IPS-20b (cell line): Measurements from ENCODE around the gene SULT1A1.
"Not testable (repeated sequence)": the region's sequence is repeated elsewhere in the genome, so short reads cannot be mapped to it uniquely, and the experiment has no call there.

Experiments used
- H3K27ac ChIP-seq: one replicate; pipeline ENCODE4 v1.5.1; 2013; ENCODE audit warnings: low read length
- H3K27me3 ChIP-seq: 2 replicates; pipeline ENCODE4 v1.6.1; 2013; ENCODE audit warnings: mild to moderate bottlenecking, low read length, inconsistent platforms; ENCODE audit not compliant: insufficient read depth
- H3K36me3 ChIP-seq: 2 replicates; pipeline ENCODE4 v1.6.1; 2013; ENCODE audit warnings: low read depth, mild to moderate bottlenecking, inconsistent platforms, low read length, moderate library complexity; ENCODE audit not compliant: insufficient read depth
- H3K4me1 ChIP-seq: 2 replicates; pipeline ENCODE4 v1.6.1; 2013; ENCODE audit warnings: mild to moderate bottlenecking, control low read depth, inconsistent platforms, low read length, moderate library complexity; ENCODE audit not compliant: insufficient read depth
- H3K4me3 ChIP-seq: 2 replicates; pipeline ENCODE4 v1.5.1; 2013; ENCODE audit warnings: mild to moderate bottlenecking, low read length, inconsistent platforms
- H3K9ac ChIP-seq: 2 replicates; pipeline ENCODE4 v1.6.1; 2013; ENCODE audit warnings: low read depth, mild to moderate bottlenecking, inconsistent platforms, low read length, moderate library complexity
- H3K9me3 ChIP-seq: 2 replicates; pipeline ENCODE4 v1.6.1; 2013; ENCODE audit warnings: mild to moderate bottlenecking, low read depth, low read length, inconsistent platforms; ENCODE audit not compliant: insufficient read depth

The SULT1A1 gene

GRCh38 chr16:28606291-28607115 lies 3.3 kb downstream of the SULT1A1 start:
- H3K4me3 ChIP-seq, result no peak overlapping the region
- no peak overlapping the region for H3K9ac ChIP-seq
- no peaks in the 10 kb centered on the region; the same call in 1 of the 2 replicates for H3K4me1 ChIP-seq
- no peaks in the 10 kb centered on the region for H3K27me3 ChIP-seq
- H3K36me3 ChIP-seq, result no peaks in the 10 kb centered on the region
- H3K9me3 ChIP-seq, result no peaks in the 10 kb centered on the region
- no peak overlapping the region for H3K27ac ChIP-seq

GRCh38 chr16:28604186-28604565 lies 5.7 kb downstream of the SULT1A1 start:
- H3K27ac ChIP-seq, result no peak overlapping the region
- H3K9me3 ChIP-seq, result no peaks in the 10 kb centered on the region
- no peaks in the 10 kb centered on the region for H3K36me3 ChIP-seq
- H3K9ac ChIP-seq, result no peak overlapping the region
- no peak overlapping the region for H3K4me3 ChIP-seq
- no peaks in the 10 kb centered on the region for H3K27me3 ChIP-seq
- no peaks in the 10 kb centered on the region for H3K4me1 ChIP-seq

GRCh38 chr16:28603381-28604185 lies 6.3 kb downstream of the SULT1A1 start:
- Histone ChIP-seq H3K36me3 (no peaks in the 10 kb centered on the region), H3K27ac (no peak overlapping the region), H3K9me3 (no peaks in the 10 kb centered on the region), H3K9ac (no peak overlapping the region), H3K4me1 (no peaks in the 10 kb centered on the region), H3K27me3 (no peaks in the 10 kb centered on the region), H3K4me3 (no peak overlapping the region)

GRCh38 chr16:28602529-28602928 lies 7.3 kb downstream of the SULT1A1 start:
- no peak overlapping the region for H3K4me3 ChIP-seq
- no peaks in the 10 kb centered on the region for H3K9me3 ChIP-seq
- no peaks in the 10 kb centered on the region for H3K36me3 ChIP-seq
- peaks cover 6% of the 10 kb centered on the region; the same call in 1 of the 2 replicates for H3K4me1 ChIP-seq
- H3K9ac ChIP-seq, result no peak overlapping the region
- H3K27ac ChIP-seq, result no peak overlapping the region
- no peaks in the 10 kb centered on the region for H3K27me3 ChIP-seq

GRCh38 chr16:28602062-28602461 lies 7.8 kb downstream of the SULT1A1 start:
- not testable (repeated sequence) for H3K36me3 ChIP-seq, H3K4me3 ChIP-seq, H3K9me3 ChIP-seq, H3K9ac ChIP-seq, H3K27me3 ChIP-seq, H3K27ac ChIP-seq, H3K4me1 ChIP-seq

GRCh38 chr16:28601589-28601988 lies 8.3 kb downstream of the SULT1A1 start:
- H3K36me3 ChIP-seq, H3K27ac ChIP-seq: not testable (repeated sequence)

GRCh38 chr16:28600965-28601364 lies 8.9 kb downstream of the SULT1A1 start:
- H3K36me3 ChIP-seq, result not testable (repeated sequence)

More at GRCh38 chr16:28601589-28601988, 8.3 kb downstream of the SULT1A1 start:
- not testable (repeated sequence) for H3K4me1 ChIP-seq, H3K4me3 ChIP-seq, H3K9me3 ChIP-seq, H3K9ac ChIP-seq, H3K27me3 ChIP-seq

GRCh38 chr16:28599377-28600285 lies 10.2 kb downstream of the SULT1A1 start:
- not testable (repeated sequence) for H3K36me3 ChIP-seq, H3K4me1 ChIP-seq, H3K27ac ChIP-seq, H3K4me3 ChIP-seq, H3K9ac ChIP-seq, H3K27me3 ChIP-seq, H3K9me3 ChIP-seq

More at GRCh38 chr16:28600965-28601364, 8.9 kb downstream of the SULT1A1 start:
- not testable (repeated sequence) for H3K27me3 ChIP-seq, H3K4me3 ChIP-seq, H3K4me1 ChIP-seq, H3K9me3 ChIP-seq, H3K27ac ChIP-seq, H3K9ac ChIP-seq

GRCh38 chr16:28597692-28598261 lies 12.1 kb downstream of the SULT1A1 start:
- peaks cover 7% of the 10 kb centered on the region; the same call in 1 of the 2 replicates for H3K4me1 ChIP-seq
- H3K9me3 ChIP-seq, result no peaks in the 10 kb centered on the region
- H3K36me3 ChIP-seq, result no peaks in the 10 kb centered on the region
- no peaks in the 10 kb centered on the region for H3K27me3 ChIP-seq
- H3K4me3 ChIP-seq, result no peak overlapping the region
- no peak overlapping the region for H3K27ac ChIP-seq
- no peak overlapping the region for H3K9ac ChIP-seq

GRCh38 chr16:28596840-28597691 lies 12.8 kb downstream of the SULT1A1 start, which contains the start of gene SULT1A2:
TSS of gene SULT1A2 (minus strand) at chr16:28597050. CDS start at chr16:28595930, 1,120 bp downstream.
- Histone ChIP-seq H3K9me3 (no peaks in the 10 kb centered on the region), H3K36me3 (no peaks in the 10 kb centered on the region), H3K9ac (no peak within 1 kb of the TSS), H3K4me3 (no peak within 1 kb of the TSS), H3K4me1 (peaks cover 7% of the 10 kb centered on the region; the same call in 1 of the 2 replicates), H3K27me3 (no peaks in the 10 kb centered on the region), H3K27ac (no peak within 1 kb of the TSS)
